ENCODE data around the gene SKIL.
"Not testable (repeated sequence)": the region's sequence is repeated elsewhere in the genome, so short reads cannot be mapped to it uniquely, and the experiment has no call there.

SKIL gene

DNA sequence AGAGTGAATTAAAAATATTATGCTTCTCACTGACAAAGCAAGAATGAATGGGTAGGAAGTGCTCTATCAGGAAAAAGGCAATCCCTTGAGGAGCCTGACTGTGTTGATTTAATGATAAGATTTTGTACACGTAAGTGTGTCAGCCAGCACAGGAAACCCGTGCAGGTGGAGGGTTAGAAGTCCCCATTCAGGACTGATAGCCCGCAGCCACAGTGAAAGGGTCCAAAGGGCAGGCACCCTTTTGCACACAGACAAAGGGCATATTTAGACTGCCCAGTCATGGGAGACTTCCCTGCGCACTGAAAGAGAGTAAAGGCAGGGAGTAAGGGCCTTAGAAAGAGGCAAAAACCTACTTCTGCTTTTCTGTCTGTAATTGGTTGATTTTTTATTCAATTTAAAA, 26.4 kb upstream of the SKIL start:
- ChIA-PET POLR2A (no interaction called here), CTCF (no interaction called here)
- no peak for TF ChIP-seq CTCF (IDR thresholded peaks at IDR 0.05; ENCODE audit: control extremely low read depth, extremely low read depth, low read depth, missing control alignments)
- DNase-seq (ENCODE audit: extremely low spot score) = no peak

- no peak for TF ChIP-seq CTCF (IDR thresholded peaks at IDR 0.05; ENCODE audit: control extremely low read depth, extremely low read depth, low read depth, missing control alignments)
- ChIA-PET POLR2A (interaction anchor here (0.6 kb wide), 1 partner anchor 37 kb away, joined by 3 read pairs; no protein-coding TSS in a partner anchor), CTCF (interaction anchor here (1.7 kb wide), 1 partner anchor 9 kb away, joined by 4 read pairs; no protein-coding TSS in a partner anchor)
- no peak for DNase-seq (ENCODE audit: extremely low spot score)
These were observed 20.1 kb upstream of the SKIL start for GRCh38 chr3:170337420-170337819.

DNA sequence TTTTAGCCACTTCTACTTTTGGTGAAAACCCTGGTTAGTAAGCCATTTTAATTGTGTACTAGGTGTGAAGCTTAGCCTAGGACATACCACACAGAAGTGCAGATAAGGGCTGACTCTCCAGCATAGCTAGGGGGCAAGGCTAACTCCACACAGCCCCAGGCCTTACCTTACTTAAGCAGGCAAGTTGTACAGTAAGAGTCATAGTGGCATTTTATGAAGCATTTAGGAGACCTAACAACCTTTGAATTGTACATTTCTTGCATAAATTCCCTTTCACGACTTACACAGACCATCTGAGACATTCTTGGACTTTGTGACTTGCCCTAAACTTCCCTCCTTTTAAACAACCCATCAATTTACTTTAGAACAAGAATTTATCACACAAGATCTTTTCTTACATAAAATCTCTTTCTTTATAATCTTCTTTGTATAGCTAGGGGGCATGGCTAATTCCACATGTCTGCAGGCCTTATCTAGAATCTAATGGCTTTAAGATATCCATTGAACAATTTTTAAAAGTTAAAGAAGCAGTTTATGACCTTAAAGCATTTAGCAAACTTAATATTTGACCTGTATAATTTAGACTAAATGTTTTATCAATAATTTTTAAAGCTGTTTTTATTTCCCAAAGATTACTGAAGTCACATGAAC, 18.7 kb upstream of the SKIL start:
- no peak for DNase-seq (ENCODE audit: extremely low spot score)
- no peak for TF ChIP-seq CTCF (IDR thresholded peaks at IDR 0.05; ENCODE audit: control extremely low read depth, extremely low read depth, low read depth, missing control alignments)
- ChIA-PET CTCF (no interaction called here), POLR2A (no interaction called here)

DNA sequence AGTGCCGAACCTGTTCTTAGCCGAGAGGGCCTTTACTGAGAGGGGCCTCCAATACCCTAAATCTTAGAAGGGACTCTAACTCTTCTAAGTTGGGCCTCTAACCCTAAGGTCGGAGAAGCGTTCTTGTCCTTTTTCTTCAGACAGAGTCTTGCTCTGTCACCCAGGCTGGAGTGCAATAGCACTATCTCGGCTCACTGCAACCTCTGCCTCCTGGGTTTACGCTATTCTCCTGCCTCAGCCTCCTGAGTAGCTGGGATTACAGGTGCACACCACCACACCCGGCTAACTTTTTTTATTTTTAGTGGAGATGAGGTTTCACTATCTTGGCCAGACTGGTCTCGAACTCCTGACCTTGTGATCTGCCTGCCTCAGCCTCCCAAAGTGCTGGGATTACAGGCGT, 15.2 kb upstream of the SKIL start:
- CTCF ChIA-PET = interaction anchor here (1.4 kb wide), 1 partner anchor 15 kb away, joined by 3 read pairs; no protein-coding TSS in a partner anchor
- DNase-seq (ENCODE audit: extremely low spot score); POLR2A ChIA-PET: not testable (repeated sequence)

GRCh38 chr3:170343859-170344258, 13.7 kb upstream of the SKIL start:
- POLR2A ChIA-PET; DNase-seq (ENCODE audit: extremely low spot score): not testable (repeated sequence)
- CTCF ChIA-PET = interaction anchor here (1.8 kb wide), 1 partner anchor 9 kb away, joined by 4 read pairs; no protein-coding TSS in a partner anchor

DNA sequence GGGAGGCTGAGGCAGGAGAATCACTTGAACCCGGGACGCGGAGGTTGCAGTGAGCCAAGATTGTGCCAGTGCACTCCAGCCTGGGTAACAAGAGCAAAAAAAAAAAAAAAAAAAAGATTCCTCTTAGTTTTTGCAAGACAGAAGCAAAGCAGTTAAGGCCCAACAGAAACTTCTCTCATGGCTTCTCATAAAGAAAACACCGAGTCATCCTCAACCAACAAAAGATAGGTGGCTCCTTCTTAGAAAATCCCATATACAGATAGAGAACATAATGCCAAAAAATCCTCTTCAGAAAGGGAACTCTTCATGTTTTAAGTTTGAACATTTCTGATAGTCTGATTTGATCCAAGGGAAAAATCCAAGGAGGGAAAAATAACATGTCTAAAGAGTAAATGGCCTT, 12.5 kb upstream of the SKIL start:
- no peak for DNase-seq (ENCODE audit: extremely low spot score)
- POLR2A ChIA-PET = no interaction called here
- no peak for TF ChIP-seq CTCF (IDR thresholded peaks at IDR 0.05; ENCODE audit: control extremely low read depth, extremely low read depth, low read depth, missing control alignments)
- CTCF ChIA-PET = interaction anchor here (1.1 kb wide), 1 partner anchor 9 kb away, joined by 3 read pairs; no protein-coding TSS in a partner anchor

GRCh38 chr3:170346481-170347392, 10.8 kb upstream of the SKIL start:
- no peak for TF ChIP-seq CTCF (IDR thresholded peaks at IDR 0.05; ENCODE audit: control extremely low read depth, extremely low read depth, low read depth, missing control alignments)
- CTCF ChIA-PET = no interaction called here
- POLR2A ChIA-PET = no interaction called here
- DNase-seq (ENCODE audit: extremely low spot score) = no peak

Data from GM10248 (cell line).